Measurements from ENCODE around the gene MYOCOS. TPM values are rescaled to one million over a fixed set of nuclear protein-coding genes. Genes with fewer than 3 reads are reported as not detected.
"Not testable (repeated sequence)": the region's sequence is repeated elsewhere in the genome, so short reads cannot be mapped to it uniquely, and the experiment has no call there.

Gene MYOCOS
- total RNA-seq, 1 donor from 2014 or later, result not detected

DNA sequence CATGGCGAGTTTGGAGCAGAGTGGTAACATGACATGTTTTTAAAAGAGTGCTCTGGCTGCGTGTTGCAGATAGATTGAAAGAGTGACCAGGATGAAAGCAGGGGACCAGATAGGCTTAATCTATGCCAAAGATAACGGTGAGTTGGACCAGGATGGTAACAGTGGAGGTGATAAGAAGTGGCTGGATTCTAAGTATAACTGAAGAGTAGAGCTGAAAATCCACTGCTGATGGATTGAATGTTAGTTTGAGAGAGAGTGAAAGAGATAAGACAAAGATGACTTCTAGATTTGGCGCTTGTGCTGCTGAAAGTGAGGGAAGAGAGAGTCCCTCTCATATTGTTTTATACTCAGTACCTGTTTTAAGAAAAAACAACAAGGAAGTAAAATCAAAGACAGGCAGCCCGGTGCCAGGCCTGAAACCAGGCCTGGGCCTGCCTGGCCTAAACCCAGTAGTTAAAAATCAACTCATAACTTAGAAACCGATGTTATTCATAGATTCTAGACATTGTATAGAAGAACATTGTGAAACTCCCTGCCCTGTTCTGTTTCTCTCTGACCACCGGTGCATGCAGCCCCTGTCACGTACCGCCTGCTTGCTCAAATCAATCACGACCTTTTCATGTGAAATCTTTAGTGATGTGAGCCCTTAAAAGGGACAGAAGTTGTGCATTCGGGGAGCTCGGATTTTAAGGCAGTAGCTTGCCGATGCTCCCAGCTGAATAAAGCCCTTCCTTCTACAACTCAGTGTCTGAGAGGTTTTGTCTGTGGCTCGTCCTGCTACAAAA lies 6.7 kb upstream of the MYOCOS start:
- H3K4me1 ChIP-seq (ENCODE audit: control insufficient read depth in 3 of 3, insufficient read depth in 3 of 3, low read length in 3 of 3); H3K36me3 ChIP-seq (ENCODE audit: control insufficient read depth in 3 of 3, insufficient read depth in 3 of 3, low read length in 3 of 3); H3K9ac ChIP-seq (ENCODE audit: low read depth in 1 of 3, low read length in 3 of 3); H3K27ac ChIP-seq (ENCODE audit: low read depth, low read length); H3K27me3 ChIP-seq (ENCODE audit: control insufficient read depth in 3 of 3, insufficient read depth in 3 of 3, low read length in 3 of 3); H3K4me3 ChIP-seq (ENCODE audit: low read length in 3 of 3); H3K9me3 ChIP-seq (ENCODE audit: control insufficient read depth in 3 of 3, low read length in 3 of 3): not testable (repeated sequence)

DNA sequence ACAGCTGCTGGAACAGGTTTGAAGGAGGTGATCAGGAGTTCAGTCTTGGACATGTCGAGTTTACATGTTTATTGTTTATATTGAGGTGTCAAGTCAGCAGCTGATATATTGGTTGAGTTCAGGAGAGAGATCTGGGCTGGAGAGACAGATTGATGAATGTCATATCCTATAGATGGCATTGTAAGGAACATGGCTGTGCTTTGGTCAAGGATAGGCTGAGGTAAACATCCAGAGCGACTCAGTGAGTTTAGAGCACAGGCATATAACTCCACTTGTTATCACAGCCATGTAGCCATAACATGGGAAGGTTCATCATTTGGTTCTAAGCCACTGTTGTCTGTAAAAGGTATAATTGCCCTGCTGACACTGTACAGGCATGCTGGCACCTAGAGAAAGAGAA lies 5.5 kb upstream of the MYOCOS start:
- Histone ChIP-seq H3K27ac (ENCODE audit: low read depth, low read length) (no peak overlapping the region), H3K4me1 (ENCODE audit: control insufficient read depth in 3 of 3, insufficient read depth in 3 of 3, low read length in 3 of 3) (no peaks in the 10 kb centered on the region), H3K36me3 (ENCODE audit: control insufficient read depth in 3 of 3, insufficient read depth in 3 of 3, low read length in 3 of 3) (no peaks in the 10 kb centered on the region), H3K9ac (ENCODE audit: low read depth in 1 of 3, low read length in 3 of 3) (no peak overlapping the region), H3K4me3 (ENCODE audit: low read length in 3 of 3) (no peak overlapping the region), H3K27me3 (ENCODE audit: control insufficient read depth in 3 of 3, insufficient read depth in 3 of 3, low read length in 3 of 3) (no peaks in the 10 kb centered on the region), H3K9me3 (ENCODE audit: control insufficient read depth in 3 of 3, low read length in 3 of 3) (no peaks in the 10 kb centered on the region)

DNA sequence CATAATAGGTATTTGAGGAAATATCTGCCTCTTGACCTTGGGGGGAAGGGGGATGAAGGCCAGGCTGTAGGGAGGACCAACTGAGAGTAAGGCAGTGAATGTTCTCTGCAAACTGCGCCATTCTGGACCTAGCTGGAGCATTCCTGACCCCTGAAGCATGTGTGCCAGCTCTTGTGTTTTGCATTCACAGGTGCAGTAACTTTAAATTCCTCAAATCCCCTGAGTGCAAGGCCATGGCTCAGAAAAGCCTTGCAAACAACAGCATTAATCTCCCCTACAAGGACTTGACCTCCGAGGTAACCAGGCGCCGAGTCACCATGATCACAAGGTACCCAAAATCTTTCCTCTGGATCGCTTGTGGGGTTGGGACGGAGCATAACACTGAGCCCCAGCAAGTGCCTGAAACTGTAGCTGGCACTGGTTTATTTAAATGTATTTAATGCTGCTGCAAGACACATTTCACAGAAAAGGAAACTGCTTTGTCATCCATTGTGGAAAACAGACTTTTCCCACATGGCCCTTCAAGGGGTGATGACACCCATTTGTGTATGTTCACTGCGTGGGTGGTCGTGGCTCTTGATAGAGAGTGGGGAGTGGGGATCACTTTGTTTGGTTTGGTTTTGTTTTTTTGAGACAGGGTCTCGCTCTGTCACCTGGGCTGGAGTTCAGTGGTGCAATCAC lies 1.7 kb downstream of the MYOCOS start:
- H3K4me1 ChIP-seq (ENCODE audit: control insufficient read depth in 3 of 3, insufficient read depth in 3 of 3, low read length in 3 of 3), result no peaks in the 10 kb centered on the region
- H3K27me3 ChIP-seq (ENCODE audit: control insufficient read depth in 3 of 3, insufficient read depth in 3 of 3, low read length in 3 of 3), result peaks cover 0 to 4% (median 0%) of the 10 kb centered on the region in 3 donors
- H3K9me3 ChIP-seq (ENCODE audit: control insufficient read depth in 3 of 3, low read length in 3 of 3), result no peaks in the 10 kb centered on the region
- H3K4me3 ChIP-seq (ENCODE audit: low read length in 3 of 3), result no peak overlapping the region
- H3K9ac ChIP-seq (ENCODE audit: low read depth in 1 of 3, low read length in 3 of 3), result no peak overlapping the region
- H3K36me3 ChIP-seq (ENCODE audit: control insufficient read depth in 3 of 3, insufficient read depth in 3 of 3, low read length in 3 of 3), result no peaks in the 10 kb centered on the region
- no peak overlapping the region for H3K27ac ChIP-seq (ENCODE audit: low read depth, low read length)

DNA sequence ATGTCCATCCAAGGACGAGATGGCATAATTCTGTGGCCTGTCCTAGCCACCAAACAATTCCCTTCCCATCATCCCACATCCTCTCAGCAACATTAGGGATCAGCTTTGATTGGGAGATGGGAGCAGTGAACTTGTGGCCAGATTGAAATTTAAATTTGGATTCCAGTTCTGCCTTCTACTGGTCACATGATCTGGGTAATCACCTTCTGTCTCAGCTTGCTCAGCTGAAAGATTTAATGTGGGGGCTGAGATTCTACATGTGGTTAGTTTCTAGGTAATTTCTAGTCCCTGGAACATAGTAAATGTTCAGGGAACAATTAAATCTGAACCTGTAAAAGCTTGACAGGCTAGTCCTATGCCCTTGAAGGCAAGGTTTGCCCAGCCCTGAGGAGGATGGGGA lies 3.2 kb downstream of the MYOCOS start:
- H3K27ac ChIP-seq (ENCODE audit: low read depth, low read length), result no peak overlapping the region
- H3K9ac ChIP-seq (ENCODE audit: low read depth in 1 of 3, low read length in 3 of 3), result no peak overlapping the region
- no peak overlapping the region for H3K4me3 ChIP-seq (ENCODE audit: low read length in 3 of 3)
- no peaks in the 10 kb centered on the region for H3K4me1 ChIP-seq (ENCODE audit: control insufficient read depth in 3 of 3, insufficient read depth in 3 of 3, low read length in 3 of 3)
- no peaks in the 10 kb centered on the region for H3K36me3 ChIP-seq (ENCODE audit: control insufficient read depth in 3 of 3, insufficient read depth in 3 of 3, low read length in 3 of 3)
- H3K9me3 ChIP-seq (ENCODE audit: control insufficient read depth in 3 of 3, low read length in 3 of 3), result no peaks in the 10 kb centered on the region
- peaks cover 0 to 4% (median 0%) of the 10 kb centered on the region in 3 donors for H3K27me3 ChIP-seq (ENCODE audit: control insufficient read depth in 3 of 3, insufficient read depth in 3 of 3, low read length in 3 of 3)

DNA sequence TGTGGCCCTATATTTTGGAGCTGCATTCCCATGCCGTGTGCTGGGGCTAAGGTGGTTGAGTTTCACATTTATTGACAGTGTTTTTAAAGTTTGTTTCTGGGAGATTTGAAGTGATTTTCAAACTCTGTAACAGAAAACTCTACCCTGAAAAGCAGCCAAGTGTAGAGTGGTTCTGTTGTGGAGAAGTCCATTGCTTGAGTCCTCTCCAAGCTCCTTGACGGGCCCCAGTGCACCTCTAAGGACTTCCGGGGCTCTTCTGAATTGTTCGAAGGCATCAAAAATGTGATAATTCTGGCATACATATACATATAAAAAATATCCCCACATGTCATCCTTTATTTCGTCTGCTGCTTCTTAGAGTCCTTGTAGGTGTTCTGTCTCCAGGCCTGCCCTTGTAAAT lies 5.0 kb downstream of the MYOCOS start:
- Histone ChIP-seq H3K27ac (ENCODE audit: low read depth, low read length) (no peak overlapping the region), H3K9me3 (ENCODE audit: control insufficient read depth in 3 of 3, low read length in 3 of 3) (no peaks in the 10 kb centered on the region), H3K4me3 (ENCODE audit: low read length in 3 of 3) (no peak overlapping the region), H3K9ac (ENCODE audit: low read depth in 1 of 3, low read length in 3 of 3) (no peak overlapping the region), H3K36me3 (ENCODE audit: control insufficient read depth in 3 of 3, insufficient read depth in 3 of 3, low read length in 3 of 3) (no peaks in the 10 kb centered on the region), H3K4me1 (ENCODE audit: control insufficient read depth in 3 of 3, insufficient read depth in 3 of 3, low read length in 3 of 3) (no peaks in the 10 kb centered on the region), H3K27me3 (ENCODE audit: control insufficient read depth in 3 of 3, insufficient read depth in 3 of 3, low read length in 3 of 3) (peaks cover 0 to 3% (median 0%) of the 10 kb centered on the region in 3 donors)

DNA sequence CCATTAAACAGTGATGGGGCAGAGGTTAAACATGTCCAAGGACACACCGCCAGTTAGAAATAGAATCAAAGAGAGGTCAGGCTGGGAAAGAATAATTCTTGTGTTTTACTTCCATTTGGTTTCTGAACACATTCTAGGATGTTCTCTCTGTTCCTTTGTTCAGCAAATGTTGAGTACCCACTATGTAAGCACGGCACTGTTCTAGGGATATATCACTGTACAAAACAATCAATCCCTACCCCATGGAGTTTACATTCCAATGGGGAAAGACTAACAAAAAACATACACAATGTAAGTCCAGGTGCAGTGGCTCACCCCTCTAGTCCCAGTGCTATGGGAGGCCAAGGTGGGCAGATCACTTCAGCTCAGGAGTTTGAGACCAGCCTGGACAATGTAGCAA lies 6.2 kb downstream of the MYOCOS start:
- Histone ChIP-seq H3K27me3 (ENCODE audit: control insufficient read depth in 3 of 3, insufficient read depth in 3 of 3, low read length in 3 of 3) (no peaks in the 10 kb centered on the region), H3K4me1 (ENCODE audit: control insufficient read depth in 3 of 3, insufficient read depth in 3 of 3, low read length in 3 of 3) (no peaks in the 10 kb centered on the region), H3K9me3 (ENCODE audit: control insufficient read depth in 3 of 3, low read length in 3 of 3) (no peaks in the 10 kb centered on the region), H3K27ac (ENCODE audit: low read depth, low read length) (no peak overlapping the region), H3K9ac (ENCODE audit: low read depth in 1 of 3, low read length in 3 of 3) (no peak overlapping the region), H3K36me3 (ENCODE audit: control insufficient read depth in 3 of 3, insufficient read depth in 3 of 3, low read length in 3 of 3) (no peaks in the 10 kb centered on the region), H3K4me3 (ENCODE audit: low read length in 3 of 3) (no peak overlapping the region)

DNA sequence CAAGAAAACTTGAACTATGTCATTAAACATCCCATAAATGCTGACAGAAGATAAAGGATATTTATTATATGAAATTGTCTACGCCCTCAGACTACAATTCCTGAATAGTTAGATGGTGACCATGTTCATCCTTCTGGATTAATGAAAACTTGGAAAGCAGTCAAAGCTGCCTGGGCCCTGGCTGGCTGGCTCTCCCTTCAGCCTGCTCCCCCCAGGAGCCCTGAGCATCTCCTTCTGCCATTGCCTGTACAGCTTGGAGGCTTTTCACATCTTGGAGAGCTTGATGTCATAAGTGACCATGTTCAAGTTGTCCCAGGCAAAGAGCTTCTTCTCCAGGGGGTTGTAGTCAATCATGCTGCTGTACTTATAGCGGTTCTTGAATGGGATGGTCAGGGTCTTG lies 13.6 kb downstream of the MYOCOS start:
- Histone ChIP-seq H3K9ac (ENCODE audit: low read depth in 1 of 3, low read length in 3 of 3) (no peak overlapping the region), H3K27me3 (ENCODE audit: control insufficient read depth in 3 of 3, insufficient read depth in 3 of 3, low read length in 3 of 3) (no peaks in the 10 kb centered on the region), H3K36me3 (ENCODE audit: control insufficient read depth in 3 of 3, insufficient read depth in 3 of 3, low read length in 3 of 3) (no peaks in the 10 kb centered on the region), H3K9me3 (ENCODE audit: control insufficient read depth in 3 of 3, low read length in 3 of 3) (no peaks in the 10 kb centered on the region), H3K4me1 (ENCODE audit: control insufficient read depth in 3 of 3, insufficient read depth in 3 of 3, low read length in 3 of 3) (no peaks in the 10 kb centered on the region), H3K27ac (ENCODE audit: low read depth, low read length) (no peak overlapping the region), H3K4me3 (ENCODE audit: low read length in 3 of 3) (no peak overlapping the region)

DNA sequence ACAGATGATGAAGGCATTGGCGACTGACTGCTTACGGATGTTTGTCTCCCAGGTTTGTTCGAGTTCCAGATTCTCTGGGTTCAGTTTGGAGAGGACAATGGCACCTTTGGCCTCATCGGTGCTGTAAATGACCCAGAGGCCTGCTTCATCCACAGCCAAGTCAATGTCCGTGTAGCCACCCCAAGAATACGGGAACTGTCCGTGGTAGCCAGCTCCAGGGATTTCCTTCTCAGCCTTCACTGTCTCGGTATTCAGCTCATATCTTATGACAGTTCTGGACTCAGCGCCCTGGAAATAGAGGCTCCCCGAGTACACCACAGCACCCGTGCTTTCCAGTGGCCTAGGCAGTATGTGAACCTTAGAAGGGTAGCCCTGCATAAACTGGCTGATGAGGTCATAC lies 14.1 kb downstream of the MYOCOS start:
- Histone ChIP-seq H3K27me3 (ENCODE audit: control insufficient read depth in 3 of 3, insufficient read depth in 3 of 3, low read length in 3 of 3) (no peaks in the 10 kb centered on the region), H3K4me1 (ENCODE audit: control insufficient read depth in 3 of 3, insufficient read depth in 3 of 3, low read length in 3 of 3) (no peaks in the 10 kb centered on the region), H3K27ac (ENCODE audit: low read depth, low read length) (no peak overlapping the region), H3K9me3 (ENCODE audit: control insufficient read depth in 3 of 3, low read length in 3 of 3) (no peaks in the 10 kb centered on the region), H3K36me3 (ENCODE audit: control insufficient read depth in 3 of 3, insufficient read depth in 3 of 3, low read length in 3 of 3) (no peaks in the 10 kb centered on the region), H3K9ac (ENCODE audit: low read depth in 1 of 3, low read length in 3 of 3) (no peak overlapping the region), H3K4me3 (ENCODE audit: low read length in 3 of 3) (no peak overlapping the region)

DNA sequence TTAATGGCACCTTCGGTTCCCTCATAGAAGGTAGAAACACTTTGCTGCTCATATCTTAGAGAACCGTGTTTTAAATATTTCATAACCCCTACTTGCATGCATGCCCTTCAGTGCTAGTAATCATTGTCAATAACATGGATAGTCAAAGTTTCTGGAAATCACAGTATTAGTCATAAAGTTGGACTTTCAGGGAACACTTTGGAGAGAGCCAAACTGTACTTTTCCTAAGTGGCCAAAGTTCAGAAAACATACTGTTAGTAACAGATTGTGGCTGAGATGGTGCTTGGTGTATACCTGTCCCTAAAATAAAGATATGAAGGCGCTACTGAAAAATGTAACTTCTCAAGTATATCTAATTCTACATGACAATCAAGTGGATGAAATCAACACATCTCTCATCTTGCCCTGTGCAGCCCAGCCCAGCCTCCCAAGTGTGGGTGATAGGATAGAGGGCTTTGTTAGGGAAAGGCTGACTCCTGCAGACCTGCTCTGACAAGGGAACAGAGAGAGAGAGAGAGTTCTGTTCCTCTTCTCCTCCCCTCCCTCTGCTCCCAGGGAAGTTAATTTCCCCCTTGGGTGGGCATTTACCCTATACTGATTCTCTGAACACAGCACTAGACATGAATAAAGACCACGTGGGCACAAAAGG lies 16.0 kb downstream of the MYOCOS start:
- Histone ChIP-seq H3K4me3 (ENCODE audit: low read length in 3 of 3) (no peak overlapping the region), H3K27ac (ENCODE audit: low read depth, low read length) (no peak overlapping the region)

DNA sequence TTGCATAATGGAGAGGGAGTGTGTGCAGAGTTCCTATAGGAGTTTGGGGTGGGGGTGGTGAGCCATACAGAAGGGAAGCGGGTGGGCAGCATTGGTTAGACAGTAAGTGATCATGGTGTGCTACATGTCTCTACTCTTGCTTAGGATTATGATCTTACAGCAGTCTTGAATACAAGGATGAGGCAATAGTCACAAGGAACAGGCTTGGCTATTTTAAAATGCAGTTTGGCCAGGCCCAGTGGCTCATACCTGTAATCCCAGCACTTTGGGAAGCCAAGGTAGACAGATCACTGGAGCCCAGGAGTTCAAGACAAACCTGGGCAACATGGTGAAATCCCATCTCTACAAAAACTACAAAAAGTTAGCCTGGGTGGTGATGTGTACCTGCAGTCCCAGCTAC lies 18.2 kb downstream of the MYOCOS start:
- Histone ChIP-seq H3K9me3 (ENCODE audit: control insufficient read depth in 3 of 3, low read length in 3 of 3) (no peaks in the 10 kb centered on the region), H3K36me3 (ENCODE audit: control insufficient read depth in 3 of 3, insufficient read depth in 3 of 3, low read length in 3 of 3) (no peaks in the 10 kb centered on the region), H3K27ac (ENCODE audit: low read depth, low read length) (no peak overlapping the region), H3K27me3 (ENCODE audit: control insufficient read depth in 3 of 3, insufficient read depth in 3 of 3, low read length in 3 of 3) (no peaks in the 10 kb centered on the region), H3K4me1 (ENCODE audit: control insufficient read depth in 3 of 3, insufficient read depth in 3 of 3, low read length in 3 of 3) (peaks cover 4 to 6% (median 6%) of the 10 kb centered on the region in 3 donors), H3K4me3 (ENCODE audit: low read length in 3 of 3) (no peak overlapping the region), H3K9ac (ENCODE audit: low read depth in 1 of 3, low read length in 3 of 3) (no peak overlapping the region)

More for the DNA sequence above, 16.0 kb downstream of the MYOCOS start:
- no peaks in the 10 kb centered on the region for H3K4me1 ChIP-seq (ENCODE audit: control insufficient read depth in 3 of 3, insufficient read depth in 3 of 3, low read length in 3 of 3)
- H3K9me3 ChIP-seq (ENCODE audit: control insufficient read depth in 3 of 3, low read length in 3 of 3), result no peaks in the 10 kb centered on the region
- no peak overlapping the region for H3K9ac ChIP-seq (ENCODE audit: low read depth in 1 of 3, low read length in 3 of 3)
- H3K27me3 ChIP-seq (ENCODE audit: control insufficient read depth in 3 of 3, insufficient read depth in 3 of 3, low read length in 3 of 3), result no peaks in the 10 kb centered on the region
- no peaks in the 10 kb centered on the region for H3K36me3 ChIP-seq (ENCODE audit: control insufficient read depth in 3 of 3, insufficient read depth in 3 of 3, low read length in 3 of 3)
